GM21619 (cell line): ENCODE data around the gene MRPS33.
"Not testable (repeated sequence)": the region's sequence is repeated elsewhere in the genome, so short reads cannot be mapped to it uniquely, and the experiment has no call there.

ENCODE experiments used
- ATAC-seq: cut with Tn5 transposase; IDR thresholded peaks from one replicate; pipeline ENCODE4 v1.9.1; 2021; ENCODE audit not compliant: unreplicated experiment

MRPS33 gene

GRCh38 chr7:140956997-140957396, 57.8 kb downstream of the MRPS33 start:
- ATAC-seq, result not testable (repeated sequence)
